NCI-H345 (cell line): ENCODE measurements around the gene ERC1.
"Not testable (repeated sequence)": the region's sequence is repeated elsewhere in the genome, so short reads cannot be mapped to it uniquely, and the experiment has no call there.

Experiments used
- DNase-seq: peaks from one replicate; lab custom pipeline; 2025; lab: John Stamatoyannopoulos, UW

Gene ERC1

DNA sequence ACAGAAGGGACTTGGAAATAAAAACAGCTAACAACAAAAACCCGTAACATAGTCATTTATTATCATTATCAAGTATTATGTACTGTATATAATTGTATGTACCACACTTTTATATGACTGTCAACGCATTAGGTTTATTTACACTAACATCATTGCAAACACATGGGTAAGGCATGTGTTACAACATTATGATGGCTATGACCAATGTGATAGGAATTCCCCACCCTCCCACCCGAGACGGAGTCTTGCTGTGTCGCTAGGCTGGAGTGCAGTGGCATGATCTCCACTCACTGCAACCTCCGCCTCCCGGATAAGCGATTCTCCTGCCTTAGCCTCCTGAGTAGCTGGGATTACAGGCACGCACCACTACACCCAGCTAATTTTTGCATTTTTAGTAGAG lies 82.6 kb downstream of the ERC1 start:
- no peak for DNase-seq

DNA sequence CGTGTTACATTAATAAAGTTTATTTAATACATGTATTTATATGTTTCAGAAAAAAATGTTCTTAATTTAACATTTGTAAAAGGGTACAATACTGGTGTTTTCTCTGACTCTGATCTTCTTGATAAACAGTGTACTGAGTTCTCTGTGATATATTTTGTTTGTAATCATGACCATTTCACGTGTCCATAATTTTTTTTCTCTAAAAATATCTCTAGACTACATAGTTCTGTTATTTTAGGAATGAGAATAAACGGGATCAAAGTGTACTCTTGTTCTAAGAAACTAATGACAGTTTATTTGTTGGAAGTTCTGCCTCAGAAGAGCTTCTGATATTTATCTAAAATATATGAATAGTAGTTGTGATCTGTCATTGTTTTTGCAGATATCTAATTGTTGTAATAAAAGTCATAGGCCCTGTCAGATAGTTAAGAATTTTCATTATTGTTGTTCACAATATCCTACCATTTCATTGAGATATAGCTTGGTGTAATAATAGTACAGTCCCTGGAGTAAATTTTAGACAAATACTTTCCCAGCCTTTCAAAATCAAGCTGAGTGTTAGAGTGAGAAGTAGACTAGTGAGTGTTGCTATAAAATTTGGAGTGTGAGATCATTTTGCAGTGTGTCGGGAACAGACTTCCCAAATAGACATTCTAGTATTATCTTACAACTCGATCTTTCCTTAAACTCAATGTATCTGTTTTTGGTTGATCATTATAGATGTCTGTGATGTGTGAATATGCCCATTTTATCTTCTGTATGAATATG lies 86.2 kb downstream of the ERC1 start:
- no peak for DNase-seq

DNA sequence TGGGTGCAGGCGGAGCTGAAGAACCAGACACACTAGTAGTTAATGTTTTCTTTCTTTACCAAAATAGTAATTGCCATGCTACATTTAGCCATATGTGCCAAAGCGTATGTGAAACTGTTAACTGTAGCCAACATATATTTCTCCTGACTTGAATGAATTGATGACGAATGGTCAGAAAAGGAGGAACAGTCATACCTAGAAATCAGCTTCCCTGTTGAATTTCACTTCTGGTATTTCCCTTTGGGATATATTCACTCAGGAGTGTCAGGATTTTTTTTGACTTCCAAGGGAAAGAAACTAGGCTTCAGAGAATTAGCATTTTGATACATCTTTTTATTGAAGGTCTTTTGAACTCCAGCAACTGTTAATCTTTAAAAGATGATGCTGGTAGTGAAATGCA lies 87.0 kb downstream of the ERC1 start:
- DNase-seq = no peak

DNA sequence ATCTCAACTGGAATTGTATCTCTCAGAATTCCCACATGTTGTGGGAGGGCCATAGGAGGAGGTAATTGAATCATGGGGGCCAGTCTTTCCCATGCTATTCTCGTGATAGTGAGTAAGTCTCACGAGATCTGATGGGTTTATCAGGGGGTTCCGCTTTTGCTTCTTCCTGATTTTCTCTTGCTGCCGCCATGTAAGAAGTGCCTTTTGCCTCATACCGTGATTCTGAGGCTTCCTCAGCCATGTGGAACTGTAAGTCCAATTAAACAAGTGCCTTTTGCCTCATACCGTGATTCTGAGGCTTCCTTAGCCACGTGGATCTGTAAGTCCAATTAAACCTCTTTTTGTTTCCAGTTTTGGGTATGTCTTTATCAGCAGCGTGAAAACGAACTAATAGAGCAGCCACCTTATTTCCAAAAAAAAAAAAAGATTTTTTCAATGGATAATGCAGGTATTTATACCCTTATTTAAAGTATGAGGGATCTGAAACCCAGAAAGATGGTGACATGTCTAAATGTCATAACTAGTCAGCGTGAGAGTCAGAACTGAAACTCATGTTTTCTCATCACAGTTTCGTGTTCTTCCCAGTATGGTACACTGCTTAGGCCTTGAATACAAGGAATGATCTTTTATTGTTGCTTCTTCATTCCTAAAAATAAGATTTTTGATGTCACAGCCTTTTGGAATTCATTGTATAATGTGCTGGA lies 89.6 kb downstream of the ERC1 start:
- no peak for DNase-seq

DNA sequence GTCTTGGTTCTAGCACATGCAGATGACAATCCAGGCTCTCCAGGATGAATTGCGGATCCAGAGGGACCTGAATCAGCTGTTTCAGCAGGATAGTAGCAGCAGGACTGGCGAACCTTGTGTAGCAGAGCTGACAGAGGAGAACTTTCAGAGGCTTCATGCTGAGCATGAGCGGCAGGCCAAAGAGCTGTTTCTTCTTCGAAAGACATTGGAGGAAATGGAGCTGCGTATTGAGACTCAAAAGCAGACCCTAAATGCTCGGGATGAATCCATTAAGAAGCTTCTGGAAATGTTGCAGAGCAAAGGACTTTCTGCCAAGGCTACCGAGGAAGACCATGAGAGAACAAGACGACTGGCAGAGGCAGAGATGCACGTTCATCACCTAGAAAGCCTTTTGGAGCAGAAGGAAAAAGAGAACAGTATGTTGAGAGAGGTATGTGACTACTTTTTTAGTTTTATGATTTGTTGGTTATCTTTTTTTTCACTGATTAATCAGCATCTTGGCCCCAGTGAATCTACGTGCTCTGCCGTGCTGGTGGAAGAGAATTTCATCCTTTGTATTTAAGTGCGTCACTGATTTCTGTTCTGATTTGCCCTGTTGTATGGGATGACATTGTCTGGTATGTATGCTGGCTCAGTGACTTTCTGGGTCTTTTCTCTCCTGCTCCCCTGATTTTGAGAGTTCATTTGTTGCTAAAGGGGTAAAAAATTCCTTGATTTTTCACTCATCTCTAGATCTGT lies 92.3 kb downstream of the ERC1 start:
- no peak for DNase-seq

DNA sequence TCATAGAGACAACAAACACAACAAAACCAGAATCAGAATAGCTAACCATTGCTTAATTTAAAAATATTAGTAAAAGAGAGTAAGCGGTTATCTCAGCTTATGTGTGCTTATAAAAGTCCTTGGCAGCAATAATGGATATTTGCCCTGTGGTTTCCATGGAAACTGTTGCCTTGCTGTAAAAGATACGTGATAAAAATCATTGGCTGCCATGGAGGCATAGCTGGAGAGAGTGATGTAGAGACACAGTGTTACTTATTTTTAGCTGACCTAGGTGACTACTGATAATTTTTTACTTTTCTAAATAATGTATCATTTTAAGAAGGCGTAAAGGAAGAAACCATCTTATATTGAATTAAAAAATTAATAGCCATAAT lies 92.9 kb downstream of the ERC1 start:
- DNase-seq = peak; percentile 3

DNA sequence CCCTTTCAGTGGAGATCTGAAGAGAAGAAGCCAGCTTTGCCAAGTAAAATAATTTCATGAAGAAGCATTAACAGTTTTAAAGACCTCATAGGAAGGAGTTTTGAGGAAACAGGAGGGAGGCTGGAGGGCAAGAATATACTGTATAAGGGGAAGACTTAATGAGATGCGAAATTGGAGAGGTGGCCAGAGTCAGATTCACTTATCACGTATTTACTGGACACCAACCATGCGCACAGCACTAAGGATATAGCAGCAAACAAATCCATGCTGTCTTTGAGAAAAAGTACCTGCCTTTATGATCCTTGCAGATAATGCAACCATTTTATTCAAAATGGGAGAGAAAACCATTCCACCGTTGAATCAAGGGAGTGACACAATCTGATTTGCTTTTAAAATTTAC lies 100.3 kb downstream of the ERC1 start:
- no peak for DNase-seq

DNA sequence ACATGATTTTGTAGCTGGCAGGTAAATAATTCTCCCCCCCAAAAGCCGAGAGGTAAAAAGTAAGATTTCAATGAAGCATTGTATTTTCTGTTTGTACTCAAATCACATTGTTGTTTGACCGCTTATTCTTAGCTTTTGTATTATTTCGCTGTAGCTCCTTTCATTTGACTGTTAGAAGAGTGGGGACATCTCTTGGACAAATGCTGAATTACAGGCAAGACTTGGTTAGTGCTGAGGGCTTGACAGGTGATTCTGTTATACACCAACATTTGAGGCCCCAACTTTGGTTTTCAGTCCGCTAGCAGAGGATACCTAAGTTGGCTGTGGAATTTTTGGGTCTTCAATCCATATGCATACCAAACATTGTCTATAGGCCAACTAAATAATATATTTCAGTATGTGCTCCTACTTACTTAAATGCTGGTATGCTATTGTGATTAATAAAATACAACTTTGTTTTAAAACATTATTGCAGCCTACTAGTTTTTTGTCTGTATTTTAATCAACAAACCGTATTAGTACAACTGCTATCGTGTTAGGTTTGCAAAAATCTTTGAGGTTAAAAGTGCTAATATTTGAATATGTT lies 102.2 kb downstream of the ERC1 start:
- peak; percentile 59 for DNase-seq

DNA sequence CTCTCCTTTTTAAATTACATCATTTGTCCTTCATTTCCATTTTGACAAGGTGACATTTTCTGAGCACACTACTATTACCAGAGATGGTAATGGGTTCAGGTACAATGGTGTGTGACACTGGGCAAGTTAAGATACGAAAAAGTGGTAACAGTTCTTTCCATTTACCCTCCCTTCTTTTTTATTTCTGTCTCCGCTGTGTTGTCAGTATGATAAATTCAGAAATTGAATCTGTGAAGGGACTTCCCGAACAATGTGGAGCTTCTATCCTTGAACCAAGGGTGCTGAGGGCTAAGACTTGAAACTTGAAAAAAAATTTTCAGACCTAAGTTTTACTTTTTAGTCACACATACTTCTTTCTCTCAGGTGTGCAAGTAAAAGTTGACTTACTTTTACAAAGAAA lies 103.7 kb downstream of the ERC1 start:
- DNase-seq = no peak

DNA sequence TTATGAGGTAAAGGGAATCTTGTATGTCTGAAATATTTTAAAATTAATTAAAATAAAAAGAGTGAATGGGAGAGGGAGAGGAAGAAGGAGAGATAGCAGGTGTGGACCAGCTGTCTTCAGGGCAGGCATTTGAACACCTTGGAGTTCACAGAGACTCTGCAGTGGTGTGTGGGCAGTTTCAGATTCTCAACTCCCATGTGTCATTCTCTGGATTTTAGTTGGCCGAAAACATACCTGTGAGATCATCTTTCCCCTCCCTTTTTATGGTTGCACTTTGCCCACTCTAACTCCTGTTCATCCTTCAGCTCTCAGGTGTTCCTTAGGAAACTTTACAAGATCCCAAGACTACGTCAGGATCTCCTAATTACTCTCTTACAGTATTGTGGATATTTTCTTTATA lies 108.1 kb downstream of the ERC1 start:
- DNase-seq = no peak

DNA sequence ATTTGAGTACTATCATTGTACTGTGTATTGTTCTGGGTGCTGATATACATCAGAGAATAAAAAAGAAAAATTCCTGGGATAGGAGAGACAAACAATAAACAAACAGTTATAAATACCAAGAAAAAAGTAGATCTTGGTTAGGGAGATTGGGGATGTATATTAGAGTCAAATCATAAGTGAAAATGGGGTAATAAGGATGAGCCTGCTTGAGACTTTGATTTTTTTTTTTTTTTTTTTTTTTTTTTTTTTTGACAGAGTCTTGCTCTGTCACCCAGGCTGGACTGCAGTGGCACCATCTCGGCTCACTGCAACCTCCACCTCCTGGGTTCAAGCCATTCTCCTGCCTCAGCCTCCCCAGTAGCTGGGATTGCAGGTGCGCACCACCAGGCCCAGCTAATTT lies 108.6 kb downstream of the ERC1 start:
- DNase-seq = not testable (repeated sequence)

DNA sequence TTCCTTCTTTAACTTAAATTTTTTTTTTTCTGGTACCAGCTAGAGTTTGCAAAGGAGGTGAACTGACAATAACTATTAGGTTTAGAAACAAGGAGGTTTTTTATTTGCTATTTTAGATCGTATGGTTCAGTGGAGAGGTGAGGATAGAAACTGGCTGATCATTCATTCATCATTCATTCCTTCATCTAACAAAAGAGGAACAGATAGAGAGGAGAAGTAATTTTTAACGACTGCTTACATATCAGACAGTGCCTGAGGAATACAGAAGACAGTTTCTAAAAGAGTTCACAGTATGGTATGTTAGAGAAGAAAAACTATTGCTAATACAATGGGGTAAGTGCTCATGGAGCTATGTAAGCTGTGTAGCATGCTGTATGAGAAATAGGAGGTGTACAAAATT lies 111.1 kb downstream of the ERC1 start:
- no peak for DNase-seq

DNA sequence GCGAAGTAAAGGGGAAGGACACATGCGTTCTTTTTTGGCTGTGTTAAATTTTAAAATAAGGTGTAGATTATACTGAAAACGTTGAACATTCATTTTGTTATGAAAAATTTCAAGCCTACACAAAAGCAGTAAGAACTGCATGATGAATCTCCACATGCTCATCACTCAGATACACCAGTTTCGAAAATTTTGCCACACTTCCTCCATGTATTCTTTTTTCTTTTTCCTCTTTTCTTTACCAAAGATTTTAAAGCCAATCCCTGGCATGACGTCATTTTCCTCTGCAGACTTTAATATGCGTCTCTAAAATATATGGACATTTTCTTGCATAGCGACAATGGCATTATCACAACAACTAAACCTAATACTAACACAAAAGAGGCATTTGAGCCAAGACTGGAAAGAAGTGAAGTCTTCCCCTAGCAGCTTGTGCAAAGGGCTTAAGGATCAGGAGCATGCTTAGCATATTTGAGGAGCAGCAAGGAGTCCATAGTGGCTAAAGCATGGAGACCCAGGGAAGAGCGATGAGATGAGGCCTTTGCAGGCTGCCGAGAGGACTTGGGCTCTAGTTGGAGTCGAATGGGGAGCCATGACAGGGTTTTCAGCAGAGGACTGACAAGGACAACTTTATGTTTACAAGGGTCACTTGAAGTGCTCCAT lies 111.9 kb downstream of the ERC1 start:
- no peak for DNase-seq

DNA sequence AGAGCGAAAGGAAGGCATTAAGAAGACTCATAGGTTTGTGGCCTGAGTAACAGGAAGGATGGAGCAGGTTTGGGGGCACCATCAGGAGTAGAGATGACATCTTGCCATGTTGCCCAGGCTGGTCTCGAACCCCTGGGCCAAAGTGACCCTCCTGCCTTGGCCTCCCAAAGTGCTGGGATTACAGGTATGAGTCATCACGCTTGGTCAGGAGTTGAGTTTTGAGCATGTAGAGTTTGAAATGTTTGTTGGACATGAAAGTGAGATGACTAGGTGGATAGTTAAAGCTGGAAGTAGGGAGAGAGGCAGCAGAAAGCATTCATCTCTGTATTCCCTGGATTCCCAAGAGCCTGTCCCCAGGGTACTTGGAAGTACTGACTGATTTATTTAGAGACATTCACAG lies 112.6 kb downstream of the ERC1 start:
- no peak for DNase-seq

DNA sequence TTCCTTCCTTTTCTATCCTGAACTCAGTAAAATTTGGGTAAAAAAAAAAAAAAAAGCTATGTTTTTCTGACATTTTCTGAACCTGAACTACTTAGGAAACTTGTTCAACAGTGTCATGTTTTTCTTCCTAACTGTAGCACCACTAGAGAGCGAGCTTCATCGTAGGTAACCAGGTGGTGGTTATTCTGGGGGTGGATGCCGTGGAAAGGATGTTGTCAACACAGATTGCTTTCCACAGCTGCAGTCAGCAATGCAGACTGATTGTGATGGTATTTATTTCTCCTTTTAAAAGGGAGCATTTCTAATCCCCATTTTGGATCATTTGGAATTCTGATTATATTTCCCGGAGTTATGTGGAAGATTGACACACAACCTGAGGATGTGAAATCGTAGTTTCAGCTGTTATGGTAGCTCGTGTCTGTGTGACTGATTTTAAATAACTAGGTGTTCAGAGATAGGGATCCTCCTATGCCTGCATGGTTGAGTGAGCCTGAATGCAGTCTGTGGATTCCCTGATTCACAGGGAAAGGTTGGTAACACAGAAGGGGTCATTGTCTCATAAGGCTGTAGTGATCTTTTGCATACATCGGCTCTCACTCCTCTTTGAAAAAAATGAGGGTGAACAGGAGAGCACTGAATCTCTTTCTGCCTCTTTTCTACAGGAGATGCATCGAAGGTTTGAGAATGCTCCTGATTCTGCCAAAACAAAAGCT lies 113.2 kb downstream of the ERC1 start:
- peak; percentile 55 for DNase-seq

DNA sequence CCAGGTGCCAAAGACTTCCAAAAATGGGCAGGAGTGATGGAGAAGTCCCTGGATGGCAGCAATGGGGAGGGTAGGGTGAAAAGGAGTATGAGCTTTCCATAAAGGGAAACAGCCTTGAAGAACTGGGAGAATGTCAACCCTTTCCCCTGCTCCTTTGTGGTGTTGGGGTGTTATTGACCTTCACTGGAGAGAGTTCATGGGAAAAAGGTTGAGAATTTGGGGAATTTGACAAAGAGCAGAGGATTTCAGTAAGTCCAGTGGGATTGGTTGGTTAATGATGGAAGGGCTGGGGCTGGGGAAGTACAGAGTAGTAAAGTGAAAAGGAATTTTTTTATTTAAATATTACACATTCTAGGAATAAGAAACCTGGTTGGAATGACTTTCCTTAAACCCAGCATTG lies 116.6 kb downstream of the ERC1 start:
- no peak for DNase-seq

DNA sequence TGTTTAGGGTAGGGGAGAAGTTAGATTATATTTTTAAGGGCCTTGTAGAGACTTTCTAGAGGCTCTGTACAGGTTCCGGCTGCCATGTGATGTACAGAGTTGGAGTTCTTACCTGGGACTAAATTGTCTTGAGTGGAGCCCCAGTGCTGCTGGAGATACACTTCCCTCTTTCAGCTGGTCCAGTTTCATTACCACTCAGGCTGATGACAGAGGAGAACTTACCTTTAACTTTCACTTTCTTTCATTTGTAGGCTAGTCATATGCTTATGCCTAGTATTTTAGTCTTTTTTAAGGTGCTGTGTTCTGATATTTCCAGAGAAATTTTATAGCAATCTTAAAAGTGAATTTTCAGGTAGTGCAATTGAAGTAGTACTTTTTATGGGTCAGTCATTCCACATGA lies 117.3 kb downstream of the ERC1 start:
- no peak for DNase-seq

DNA sequence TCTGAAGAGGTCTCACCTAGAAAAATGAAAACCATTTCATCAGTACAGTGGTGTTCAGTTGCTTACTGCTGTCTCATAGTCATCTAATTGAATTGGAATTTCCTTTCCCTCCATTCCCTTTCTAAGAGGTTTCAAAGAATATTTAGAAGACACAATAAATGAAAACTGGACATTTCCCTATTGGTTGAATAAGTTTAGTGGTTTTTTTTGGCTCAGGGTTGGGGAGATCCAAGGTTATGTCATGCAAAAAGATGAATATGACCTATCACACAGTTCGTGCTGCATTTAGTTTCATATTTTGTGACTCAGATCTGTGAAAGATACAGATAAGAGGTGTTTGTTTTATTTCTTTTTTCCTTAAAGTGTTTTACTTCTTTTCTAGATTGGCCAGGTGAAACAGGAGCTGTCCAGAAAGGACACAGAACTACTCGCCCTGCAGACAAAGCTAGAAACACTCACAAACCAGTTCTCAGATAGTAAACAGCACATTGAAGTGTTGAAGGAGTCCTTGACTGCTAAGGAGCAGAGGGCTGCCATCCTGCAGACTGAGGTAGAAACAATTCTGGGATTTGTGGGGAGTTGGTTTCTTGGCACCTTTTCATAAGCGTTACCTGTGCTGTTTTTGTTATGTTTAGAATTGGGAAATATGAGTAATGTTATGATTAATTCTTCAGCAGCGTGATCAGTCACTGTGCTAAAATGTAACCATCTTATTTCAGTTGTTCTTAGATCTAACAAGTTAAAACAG lies 124.6 kb downstream of the ERC1 start:
- no peak for DNase-seq

DNA sequence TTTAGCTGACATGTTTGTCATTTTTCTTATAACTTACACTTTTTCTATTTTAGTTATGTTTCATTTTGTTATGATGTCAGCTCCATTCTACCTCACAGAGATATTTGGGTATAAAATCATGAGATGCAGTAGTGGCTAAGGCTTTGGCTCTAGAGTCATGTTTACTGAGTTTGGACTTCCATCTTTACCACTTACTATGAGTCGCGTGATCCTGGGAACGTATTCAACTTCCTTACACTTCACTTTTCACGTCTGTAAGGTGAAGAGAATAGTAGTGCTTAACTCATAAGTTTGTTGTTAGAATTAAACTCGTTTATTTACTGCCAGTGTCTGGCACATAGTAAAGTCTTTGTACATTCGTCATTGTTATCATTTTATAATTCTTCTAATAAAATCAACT lies 126.3 kb downstream of the ERC1 start:
- no peak for DNase-seq

DNA sequence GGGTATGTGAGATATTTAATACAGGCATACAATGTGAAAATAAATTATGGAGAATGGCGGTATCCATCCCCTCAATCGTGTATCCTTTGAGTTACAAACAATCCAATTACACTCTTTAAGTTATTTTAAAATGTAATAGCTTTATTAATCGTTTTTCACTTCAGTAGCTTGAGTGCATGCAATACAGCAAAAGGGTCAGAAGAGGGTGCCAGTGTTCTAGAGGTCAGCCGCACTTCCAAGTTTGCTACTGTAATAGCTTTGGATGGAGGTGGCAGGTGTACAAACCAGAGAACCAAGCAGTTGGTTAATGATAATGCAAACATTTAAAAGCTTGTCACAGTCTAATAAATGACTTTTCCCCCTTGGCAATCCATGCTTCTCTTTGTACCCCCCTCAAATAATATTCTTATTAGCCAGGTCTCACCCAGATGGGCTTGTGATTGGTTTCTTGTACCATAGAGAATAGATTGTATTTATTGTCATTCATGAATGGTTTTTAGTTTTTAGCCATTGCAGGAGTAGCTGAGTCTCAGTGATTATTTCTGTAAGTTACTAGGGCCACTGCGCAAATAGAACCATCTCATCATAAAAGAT lies 127.0 kb downstream of the ERC1 start:
- peak; percentile 69 for DNase-seq
